ENCODE results near the gene AUTS2. TPM values are rescaled to one million over a fixed set of nuclear protein-coding genes. Genes with fewer than 3 reads are reported as not detected.
A peak's percentile ranks its signal among the peaks of the same experiment; 100 is the strongest.

Gene AUTS2
- total RNA-seq, 1 experiment from 2014 or later = 256 TPM

GRCh38 chr7:70178787-70179186 is 580.5 kb downstream of the AUTS2 start:
- H3K27ac Mint-ChIP-seq = peak overlapping the region in 2 of 3 experiments; percentile 44 to 81; a peak in 3 of 7 replicates

More at GRCh38 chr7:70178787-70179186, 580.5 kb downstream of the AUTS2 start:
- TF ChIP-seq CTCF (conservative IDR thresholded peaks at IDR 0.05) = 0 out of 3 replicates have a peak, but pooled peaks have one; percentile 15
- H3K27ac ChIP-seq (ENCODE audit: insufficient read length, low read depth, low read length) = no peak overlapping the region
- no peaks in the 10 kb centered on the region for H3K79me1 ChIP-seq (ENCODE audit: insufficient read depth, low read depth, low read length, poor library complexity, severe bottlenecking)
- H2AK5ac ChIP-seq (ENCODE audit: insufficient read length, low read length) = no peak overlapping the region
- H3K4me1 ChIP-seq (ENCODE audit: insufficient read depth, low read length) = peaks cover 7% of the 10 kb centered on the region; the same call in 1 of the 2 replicates
- H2BK5ac ChIP-seq (ENCODE audit: insufficient read length, low read length) = no peak overlapping the region
- H2BK12ac ChIP-seq (ENCODE audit: insufficient read length, low read depth, low read length) = no peak overlapping the region
- H2BK15ac ChIP-seq (ENCODE audit: low read depth, low read length) = no peak overlapping the region
- H3K56ac ChIP-seq (ENCODE audit: insufficient read length, low read depth, low read length) = no peak overlapping the region
- no peak overlapping the region for H3K4me3 Mint-ChIP-seq
- H4K5ac ChIP-seq (ENCODE audit: insufficient read length, low read depth, low read length) = no peak overlapping the region
- no peak overlapping the region for H2BK20ac ChIP-seq (ENCODE audit: low read depth, low read length, poor library complexity, severe bottlenecking)
- H3K9me3 Mint-ChIP-seq = peaks cover 0 to 6% of the 10 kb centered on the region in 2 experiments; a peak in 2 of 5 replicates
- no peak overlapping the region for H3K9ac ChIP-seq (ENCODE audit: extremely low read depth, insufficient read length, low read length)
- H4K91ac ChIP-seq (ENCODE audit: insufficient read length, low read depth, low read length) = no peak overlapping the region
- H3K27me3 ChIP-seq (ENCODE audit: insufficient read depth, low read length) = no peaks in the 10 kb centered on the region
- no peaks in the 10 kb centered on the region for H3K9me3 ChIP-seq (ENCODE audit: control insufficient read depth, low read depth, low read length)
- peak overlapping the region; percentile 6 for H3K4me2 ChIP-seq (ENCODE audit: insufficient read depth, insufficient read length, low read length)
- no peak overlapping the region for H3K14ac ChIP-seq (ENCODE audit: insufficient read depth, low read length)
- H3K4me1 Mint-ChIP-seq = peaks cover 25 to 28% of the 10 kb centered on the region in 2 experiments
- no peak overlapping the region for H3T11ph ChIP-seq (ENCODE audit: low read length)
- WGBS (ENCODE audit: extremely low coverage, insufficient read length, low lambda C conversion rate) = no CpG with 5 or more reads among the region's 2 CpGs
- no peaks in the 10 kb centered on the region for H3K79me2 ChIP-seq (ENCODE audit: insufficient read depth, low read length)
- H3K23me2 ChIP-seq (ENCODE audit: insufficient read length, low read depth, low read length, poor library complexity, severe bottlenecking) = no peaks in the 10 kb centered on the region
- H3K36me3 Mint-ChIP-seq (ENCODE audit: insufficient read depth in 1 of 3, low read depth in 3 of 3) = peaks cover 0 to 5% (median 0%) of the 10 kb centered on the region in 3 experiments; a peak in 2 of 7 replicates
- no peaks in the 10 kb centered on the region for H4K20me1 ChIP-seq (ENCODE audit: control insufficient read depth, insufficient read depth, insufficient read length)
- H2AFZ ChIP-seq (ENCODE audit: low read length) = no peak overlapping the region
- no peak overlapping the region for H3K18ac ChIP-seq (ENCODE audit: insufficient read length, low read depth, low read length)
- no peak overlapping the region for H2BK120ac ChIP-seq (ENCODE audit: low read depth, low read length, poor library complexity, severe bottlenecking)
- no peaks in the 10 kb centered on the region for H3K27me3 Mint-ChIP-seq (ENCODE audit: low read depth)
- no peak overlapping the region for H4K8ac ChIP-seq (replicated peaks; ENCODE audit: insufficient read length, low read depth, low read length)
- no peak overlapping the region for H3K4ac ChIP-seq (ENCODE audit: low read depth, low read length)
- H3K23ac ChIP-seq (ENCODE audit: insufficient read length, low read depth, low read length) = no peak overlapping the region
- no peak for DNase-seq

Data from H9 (cell line).